GM23338 (cell line): ENCODE measurements around the gene NTM. TPM values are rescaled to one million over a fixed set of nuclear protein-coding genes. Genes with fewer than 3 reads are reported as not detected.

Experiments used
- ATAC-seq: fragments of 200-7000 bp; cut with Tn5 transposase; 3 replicates; pipeline ENCODE4 v1.9.1; 2020
- DNase-seq: peaks from one replicate; pipeline ENCODE4 v3.0.0-alpha.2; 2015; ENCODE audit warnings: low spot score
- H2AFZ ChIP-seq: fragments of 200-600 bp; sonication (generic); 2 replicates; pipeline ENCODE4 v1.8.0; 2016; ENCODE audit warnings: antibody characterized with exemption, mild to moderate bottlenecking, moderate library complexity
- H3F3A ChIP-seq: fragments of 200-600 bp; sonication (generic); replicated peaks from 2 replicates; pipeline ENCODE4 v1.8.0; 2017; ENCODE audit warnings: antibody characterized with exemption, mixed run types, low read depth
- H3K27ac ChIP-seq: fragments of 200-600 bp; sonication (generic); 2 replicates; pipeline ENCODE4 v1.6.1; 2016; ENCODE audit warnings: low read depth
- H3K27me3 ChIP-seq: fragments of 200-600 bp; sonication (generic); 2 replicates; pipeline ENCODE4 v1.8.0; 2016; ENCODE audit warnings: mild to moderate bottlenecking, mixed run types, moderate library complexity; ENCODE audit not compliant: insufficient read depth
- H3K36me3 ChIP-seq: fragments of 200-600 bp; sonication (generic); 2 replicates; pipeline ENCODE4 v1.8.0; 2016; ENCODE audit warnings: mild to moderate bottlenecking; ENCODE audit not compliant: insufficient read depth
- H3K4me1 ChIP-seq: fragments of 200-600 bp; sonication (generic); 2 replicates; pipeline ENCODE4 v1.8.0; 2016; ENCODE audit warnings: mild to moderate bottlenecking, moderate library complexity; ENCODE audit not compliant: insufficient read depth
- H3K4me2 ChIP-seq: fragments of 200-600 bp; sonication (generic); 2 replicates; pipeline ENCODE4 v1.7.1; 2017; ENCODE audit warnings: mixed run types
- H3K4me3 ChIP-seq: fragments of 200-600 bp; sonication (generic); 2 replicates; pipeline ENCODE4 v1.6.1; 2016; ENCODE audit warnings: mixed run types
- H3K79me2 ChIP-seq: fragments of 200-600 bp; sonication (generic); replicated peaks from 2 replicates; pipeline ENCODE4 v1.8.0; 2017; ENCODE audit warnings: mild to moderate bottlenecking; ENCODE audit not compliant: insufficient read depth
- H3K9me2 ChIP-seq: fragments of 200-600 bp; sonication (generic); 2 replicates; pipeline ENCODE4 v1.8.0; 2017; ENCODE audit not compliant: insufficient read depth
- H4K20me1 ChIP-seq: fragments of 200-600 bp; sonication (generic); replicated peaks from 2 replicates; pipeline ENCODE4 v1.8.0; 2017; ENCODE audit warnings: mild to moderate bottlenecking; ENCODE audit not compliant: insufficient read depth
- H3K27ac Mint-ChIP-seq: 2 replicates; pipeline ENCODE4 v1.8.0; 2020; ENCODE audit warnings: inconsistent platforms, mild to moderate bottlenecking, moderate library complexity, mixed read lengths
- H3K27me3 Mint-ChIP-seq: 3 replicates; pipeline ENCODE4 v1.8.0; 2022; ENCODE audit warnings: low read depth, mild to moderate bottlenecking, moderate library complexity, mixed read lengths, inconsistent platforms; ENCODE audit not compliant: insufficient read depth, poor library complexity
- H3K36me3 Mint-ChIP-seq: 3 replicates; pipeline ENCODE4 v1.8.0; 2021; ENCODE audit warnings: low read depth, mild to moderate bottlenecking, inconsistent platforms, moderate library complexity, mixed read lengths
- H3K4me1 Mint-ChIP-seq: 3 replicates; pipeline ENCODE4 v1.8.0; 2020; ENCODE audit warnings: mild to moderate bottlenecking, inconsistent platforms, mixed read lengths
- H3K4me3 Mint-ChIP-seq: 3 replicates; pipeline ENCODE4 v1.8.0; 2021; ENCODE audit warnings: moderate library complexity, mild to moderate bottlenecking, inconsistent platforms, mixed read lengths
- H3K9me3 Mint-ChIP-seq: 3 replicates; pipeline ENCODE4 v1.8.0; 2020; ENCODE audit warnings: moderate library complexity, mild to moderate bottlenecking, inconsistent platforms, mixed read lengths
- CREB1 ChIP-seq: fragments of 250-450 bp; sonication (Bioruptor Pico); IDR thresholded peaks from 2 replicates; pipeline ENCODE4 v1.5.0; 2020; ENCODE audit warnings: low read depth, mild to moderate bottlenecking, moderate library complexity
- EZH2 ChIP-seq: fragments of 200-600 bp; sonication (generic); IDR thresholded peaks from one replicate; pipeline ENCODE4 v1.8.0; 2017; ENCODE audit warnings: antibody characterized with exemption, mild to moderate bottlenecking, low read depth; ENCODE audit not compliant: unreplicated experiment
- JUNB ChIP-seq: IDR thresholded peaks from one replicate; pipeline ENCODE4 v1.6.1; 2016; ENCODE audit warnings: antibody characterized with exemption; ENCODE audit not compliant: unreplicated experiment
- NANOG ChIP-seq: IDR thresholded peaks from 2 replicates; pipeline ENCODE4 v1.6.1; 2016; ENCODE audit warnings: antibody characterized with exemption, borderline replicate concordance
- POLR2AphosphoS5 ChIP-seq: IDR thresholded peaks from 2 replicates; pipeline ENCODE4 v1.6.1; 2016; ENCODE audit warnings: antibody characterized with exemption, low read depth
- STAT1 ChIP-seq: IDR thresholded peaks from one replicate; pipeline ENCODE4 v1.6.1; 2016; ENCODE audit warnings: antibody characterized with exemption; ENCODE audit not compliant: unreplicated experiment
- ZNF114 ChIP-seq: fragments of 250-450 bp; sonication (Bioruptor Pico); IDR thresholded peaks from 2 replicates; pipeline ENCODE4 v1.5.0; 2020; ENCODE audit warnings: mild to moderate bottlenecking, moderate library complexity
- ZNF331 ChIP-seq: fragments of 250-450 bp; sonication (Bioruptor Pico); IDR thresholded peaks from 2 replicates; pipeline ENCODE4 v1.5.0; 2020; ENCODE audit warnings: low read depth, mild to moderate bottlenecking, moderate library complexity
- polyA plus RNA-seq: library from polyadenylated mRNA; unstranded; fragments of >200 nt; fragmentation: Nextera tagmentation; extraction: Ambion mirVana; gene quantifications from 2 replicates; pipeline ENCODE4 v1.2.1, GENCODE V29; 2016
- total RNA-seq: library from RNA; depleted of rRNA; stranded (reverse); fragments of >200 nt; shearing (Covaris generic); gene quantifications from 2 replicates; pipeline ENCODE4 v1.2.3, GENCODE V29; 2014
- TF ChIP-seq, protein P1 (sequence below): IDR thresholded peaks from 2 replicates; pipeline ENCODE4 v1.6.1; 2016; ENCODE audit warnings: antibody characterized with exemption
- TF ChIP-seq, protein P2 (sequence below): fragments of 250-450 bp; sonication (Bioruptor Pico); IDR thresholded peaks from 2 replicates; pipeline ENCODE4 v1.5.0; 2020; ENCODE audit warnings: mild to moderate bottlenecking, moderate library complexity
- TF ChIP-seq, protein P3 (sequence below): IDR thresholded peaks from one replicate; pipeline ENCODE4 v1.6.1; 2018; ENCODE audit warnings: antibody characterized with exemption; ENCODE audit not compliant: unreplicated experiment
- TF ChIP-seq, protein P4 (sequence below), 2 experiments: fragments of 200-600 bp in 1 of 2; sonication (generic) in 1 of 2; conservative IDR thresholded peaks; 2 replicates each; pipeline versions ENCODE4 v1.5.1 to v1.6.1; 2016 to 2017; ENCODE audit warnings: antibody characterized with exemption in 2 of 2, low read depth in 2 of 2, mild to moderate bottlenecking in 2 of 2, moderate library complexity in 1 of 2

NTM gene
- total and polyA plus RNA-seq, 2 experiments from 2014 or later, result 10.6 to 14.6 TPM

DNA sequence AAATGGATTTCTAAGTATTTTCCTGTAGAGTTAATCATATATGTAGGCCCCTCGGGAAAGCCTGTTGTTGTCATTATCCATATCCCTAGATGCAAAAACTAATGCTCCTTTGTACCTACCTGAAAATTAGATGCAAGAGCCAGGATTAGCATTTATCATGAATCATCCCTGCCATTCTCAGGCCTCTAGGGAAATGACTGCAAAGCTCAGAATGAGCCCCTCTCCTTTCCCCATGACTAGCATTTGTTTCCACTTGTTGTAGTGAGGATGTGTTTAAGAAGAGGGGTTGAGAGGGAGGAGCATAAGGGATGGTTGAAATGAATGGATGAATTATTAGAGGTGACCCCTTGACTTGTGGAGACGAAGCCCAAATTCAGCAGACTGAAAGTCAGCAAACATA lies 537.9 kb downstream of the NTM start:
- no peaks in the 10 kb centered on the region for H3K9me3 Mint-ChIP-seq
- H3K36me3 Mint-ChIP-seq, result no peaks in the 10 kb centered on the region; the same call in 2 of the 3 replicates
- Histone ChIP-seq H3K27me3 (peaks cover 10% of the 10 kb centered on the region), H2AFZ (no peak overlapping the region), H3K4me3 (no peak overlapping the region), H4K20me1 (no peaks in the 10 kb centered on the region), H3K27ac (no peak overlapping the region), H3K36me3 (no peaks in the 10 kb centered on the region), H3F3A (peaks cover 3% of the 10 kb centered on the region; the same call in 1 of the 2 replicates), H3K4me2 (no peak overlapping the region), H3K79me2 (peaks cover 5% of the 10 kb centered on the region), H3K9me2 (no peaks in the 10 kb centered on the region), H3K4me1 (peaks cover 51% of the 10 kb centered on the region)
- H3K27me3 Mint-ChIP-seq, result peaks cover 19% of the 10 kb centered on the region
- H3K27ac Mint-ChIP-seq, result no peak overlapping the region
- ATAC-seq, result no peak
- TF ChIP-seq ZNF114 (no peak), NANOG (no peak), STAT1 (no peak), EZH2 (no peak), POLR2AphosphoS5 (no peak), ZNF331 (CRISPR knock-in tag) (no peak), JUNB (no peak), CREB1 (CRISPR knock-in tag) (no peak)
- TF ChIP-seq, protein P1, sequence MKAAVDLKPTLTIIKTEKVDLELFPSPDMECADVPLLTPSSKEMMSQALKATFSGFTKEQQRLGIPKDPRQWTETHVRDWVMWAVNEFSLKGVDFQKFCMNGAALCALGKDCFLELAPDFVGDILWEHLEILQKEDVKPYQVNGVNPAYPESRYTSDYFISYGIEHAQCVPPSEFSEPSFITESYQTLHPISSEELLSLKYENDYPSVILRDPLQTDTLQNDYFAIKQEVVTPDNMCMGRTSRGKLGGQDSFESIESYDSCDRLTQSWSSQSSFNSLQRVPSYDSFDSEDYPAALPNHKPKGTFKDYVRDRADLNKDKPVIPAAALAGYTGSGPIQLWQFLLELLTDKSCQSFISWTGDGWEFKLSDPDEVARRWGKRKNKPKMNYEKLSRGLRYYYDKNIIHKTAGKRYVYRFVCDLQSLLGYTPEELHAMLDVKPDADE, result no peak
- TF ChIP-seq, protein P2, sequence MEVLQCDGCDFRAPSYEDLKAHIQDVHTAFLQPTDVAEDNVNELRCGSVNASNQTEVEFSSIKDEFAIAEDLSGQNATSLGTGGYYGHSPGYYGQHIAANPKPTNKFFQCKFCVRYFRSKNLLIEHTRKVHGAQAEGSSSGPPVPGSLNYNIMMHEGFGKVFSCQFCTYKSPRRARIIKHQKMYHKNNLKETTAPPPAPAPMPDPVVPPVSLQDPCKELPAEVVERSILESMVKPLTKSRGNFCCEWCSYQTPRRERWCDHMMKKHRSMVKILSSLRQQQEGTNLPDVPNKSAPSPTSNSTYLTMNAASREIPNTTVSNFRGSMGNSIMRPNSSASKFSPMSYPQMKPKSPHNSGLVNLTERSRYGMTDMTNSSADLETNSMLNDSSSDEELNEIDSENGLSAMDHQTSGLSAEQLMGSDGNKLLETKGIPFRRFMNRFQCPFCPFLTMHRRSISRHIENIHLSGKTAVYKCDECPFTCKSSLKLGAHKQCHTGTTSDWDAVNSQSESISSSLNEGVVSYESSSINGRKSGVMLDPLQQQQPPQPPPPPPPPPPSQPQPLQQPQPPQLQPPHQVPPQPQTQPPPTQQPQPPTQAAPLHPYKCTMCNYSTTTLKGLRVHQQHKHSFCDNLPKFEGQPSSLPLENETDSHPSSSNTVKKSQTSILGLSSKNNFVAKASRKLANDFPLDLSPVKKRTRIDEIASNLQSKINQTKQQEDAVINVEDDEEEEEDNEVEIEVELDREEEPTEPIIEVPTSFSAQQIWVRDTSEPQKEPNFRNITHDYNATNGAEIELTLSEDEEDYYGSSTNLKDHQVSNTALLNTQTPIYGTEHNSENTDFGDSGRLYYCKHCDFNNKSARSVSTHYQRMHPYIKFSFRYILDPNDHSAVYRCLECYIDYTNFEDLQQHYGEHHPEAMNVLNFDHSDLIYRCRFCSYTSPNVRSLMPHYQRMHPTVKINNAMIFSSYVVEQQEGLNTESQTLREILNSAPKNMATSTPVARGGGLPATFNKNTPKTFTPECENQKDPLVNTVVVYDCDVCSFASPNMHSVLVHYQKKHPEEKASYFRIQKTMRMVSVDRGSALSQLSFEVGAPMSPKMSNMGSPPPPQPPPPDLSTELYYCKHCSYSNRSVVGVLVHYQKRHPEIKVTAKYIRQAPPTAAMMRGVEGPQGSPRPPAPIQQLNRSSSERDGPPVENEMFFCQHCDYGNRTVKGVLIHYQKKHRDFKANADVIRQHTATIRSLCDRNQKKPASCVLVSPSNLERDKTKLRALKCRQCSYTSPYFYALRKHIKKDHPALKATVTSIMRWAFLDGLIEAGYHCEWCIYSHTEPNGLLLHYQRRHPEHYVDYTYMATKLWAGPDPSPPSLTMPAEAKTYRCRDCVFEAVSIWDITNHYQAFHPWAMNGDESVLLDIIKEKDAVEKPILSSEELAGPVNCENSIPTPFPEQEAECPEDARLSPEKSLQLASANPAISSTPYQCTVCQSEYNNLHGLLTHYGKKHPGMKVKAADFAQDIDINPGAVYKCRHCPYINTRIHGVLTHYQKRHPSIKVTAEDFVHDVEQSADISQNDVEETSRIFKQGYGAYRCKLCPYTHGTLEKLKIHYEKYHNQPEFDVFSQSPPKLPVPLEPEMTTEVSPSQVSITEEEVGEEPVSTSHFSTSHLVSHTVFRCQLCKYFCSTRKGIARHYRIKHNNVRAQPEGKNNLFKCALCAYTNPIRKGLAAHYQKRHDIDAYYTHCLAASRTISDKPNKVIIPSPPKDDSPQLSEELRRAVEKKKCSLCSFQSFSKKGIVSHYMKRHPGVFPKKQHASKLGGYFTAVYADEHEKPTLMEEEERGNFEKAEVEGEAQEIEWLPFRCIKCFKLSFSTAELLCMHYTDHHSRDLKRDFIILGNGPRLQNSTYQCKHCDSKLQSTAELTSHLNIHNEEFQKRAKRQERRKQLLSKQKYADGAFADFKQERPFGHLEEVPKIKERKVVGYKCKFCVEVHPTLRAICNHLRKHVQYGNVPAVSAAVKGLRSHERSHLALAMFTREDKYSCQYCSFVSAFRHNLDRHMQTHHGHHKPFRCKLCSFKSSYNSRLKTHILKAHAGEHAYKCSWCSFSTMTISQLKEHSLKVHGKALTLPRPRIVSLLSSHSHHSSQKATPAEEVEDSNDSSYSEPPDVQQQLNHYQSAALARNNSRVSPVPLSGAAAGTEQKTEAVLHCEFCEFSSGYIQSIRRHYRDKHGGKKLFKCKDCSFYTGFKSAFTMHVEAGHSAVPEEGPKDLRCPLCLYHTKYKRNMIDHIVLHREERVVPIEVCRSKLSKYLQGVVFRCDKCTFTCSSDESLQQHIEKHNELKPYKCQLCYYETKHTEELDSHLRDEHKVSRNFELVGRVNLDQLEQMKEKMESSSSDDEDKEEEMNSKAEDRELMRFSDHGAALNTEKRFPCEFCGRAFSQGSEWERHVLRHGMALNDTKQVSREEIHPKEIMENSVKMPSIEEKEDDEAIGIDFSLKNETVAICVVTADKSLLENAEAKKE (CRISPR knock-in tag), result no peak
- TF ChIP-seq, protein P3, sequence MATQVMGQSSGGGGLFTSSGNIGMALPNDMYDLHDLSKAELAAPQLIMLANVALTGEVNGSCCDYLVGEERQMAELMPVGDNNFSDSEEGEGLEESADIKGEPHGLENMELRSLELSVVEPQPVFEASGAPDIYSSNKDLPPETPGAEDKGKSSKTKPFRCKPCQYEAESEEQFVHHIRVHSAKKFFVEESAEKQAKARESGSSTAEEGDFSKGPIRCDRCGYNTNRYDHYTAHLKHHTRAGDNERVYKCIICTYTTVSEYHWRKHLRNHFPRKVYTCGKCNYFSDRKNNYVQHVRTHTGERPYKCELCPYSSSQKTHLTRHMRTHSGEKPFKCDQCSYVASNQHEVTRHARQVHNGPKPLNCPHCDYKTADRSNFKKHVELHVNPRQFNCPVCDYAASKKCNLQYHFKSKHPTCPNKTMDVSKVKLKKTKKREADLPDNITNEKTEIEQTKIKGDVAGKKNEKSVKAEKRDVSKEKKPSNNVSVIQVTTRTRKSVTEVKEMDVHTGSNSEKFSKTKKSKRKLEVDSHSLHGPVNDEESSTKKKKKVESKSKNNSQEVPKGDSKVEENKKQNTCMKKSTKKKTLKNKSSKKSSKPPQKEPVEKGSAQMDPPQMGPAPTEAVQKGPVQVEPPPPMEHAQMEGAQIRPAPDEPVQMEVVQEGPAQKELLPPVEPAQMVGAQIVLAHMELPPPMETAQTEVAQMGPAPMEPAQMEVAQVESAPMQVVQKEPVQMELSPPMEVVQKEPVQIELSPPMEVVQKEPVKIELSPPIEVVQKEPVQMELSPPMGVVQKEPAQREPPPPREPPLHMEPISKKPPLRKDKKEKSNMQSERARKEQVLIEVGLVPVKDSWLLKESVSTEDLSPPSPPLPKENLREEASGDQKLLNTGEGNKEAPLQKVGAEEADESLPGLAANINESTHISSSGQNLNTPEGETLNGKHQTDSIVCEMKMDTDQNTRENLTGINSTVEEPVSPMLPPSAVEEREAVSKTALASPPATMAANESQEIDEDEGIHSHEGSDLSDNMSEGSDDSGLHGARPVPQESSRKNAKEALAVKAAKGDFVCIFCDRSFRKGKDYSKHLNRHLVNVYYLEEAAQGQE, result no peak
- TF ChIP-seq, protein P4, sequence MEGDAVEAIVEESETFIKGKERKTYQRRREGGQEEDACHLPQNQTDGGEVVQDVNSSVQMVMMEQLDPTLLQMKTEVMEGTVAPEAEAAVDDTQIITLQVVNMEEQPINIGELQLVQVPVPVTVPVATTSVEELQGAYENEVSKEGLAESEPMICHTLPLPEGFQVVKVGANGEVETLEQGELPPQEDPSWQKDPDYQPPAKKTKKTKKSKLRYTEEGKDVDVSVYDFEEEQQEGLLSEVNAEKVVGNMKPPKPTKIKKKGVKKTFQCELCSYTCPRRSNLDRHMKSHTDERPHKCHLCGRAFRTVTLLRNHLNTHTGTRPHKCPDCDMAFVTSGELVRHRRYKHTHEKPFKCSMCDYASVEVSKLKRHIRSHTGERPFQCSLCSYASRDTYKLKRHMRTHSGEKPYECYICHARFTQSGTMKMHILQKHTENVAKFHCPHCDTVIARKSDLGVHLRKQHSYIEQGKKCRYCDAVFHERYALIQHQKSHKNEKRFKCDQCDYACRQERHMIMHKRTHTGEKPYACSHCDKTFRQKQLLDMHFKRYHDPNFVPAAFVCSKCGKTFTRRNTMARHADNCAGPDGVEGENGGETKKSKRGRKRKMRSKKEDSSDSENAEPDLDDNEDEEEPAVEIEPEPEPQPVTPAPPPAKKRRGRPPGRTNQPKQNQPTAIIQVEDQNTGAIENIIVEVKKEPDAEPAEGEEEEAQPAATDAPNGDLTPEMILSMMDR (conservative IDR thresholded peaks at IDR 0.05; ENCODE audit: low read depth in 2 of 2), result no peak
- peaks cover 78% of the 10 kb centered on the region for H3K4me1 Mint-ChIP-seq
- no peak overlapping the region for H3K4me3 Mint-ChIP-seq
- no peak for DNase-seq
